ENCODE results near the gene NAALADL2. TPM values are rescaled to one million over a fixed set of nuclear protein-coding genes. Genes with fewer than 3 reads are reported as not detected.

The NAALADL2 gene
- total RNA-seq (5.6 and 11.6 TPM in 2 replicates), polyA plus RNA-seq (7.2 and 8.8 TPM in 2 replicates), polyA minus RNA-seq (ENCODE audit: low replicate concordance) (0.24 and 2.3 TPM in 2 replicates)
- polyA plus RNA-seq (2012), result 4.8 and 5.3 TPM in 2 replicates

DNA sequence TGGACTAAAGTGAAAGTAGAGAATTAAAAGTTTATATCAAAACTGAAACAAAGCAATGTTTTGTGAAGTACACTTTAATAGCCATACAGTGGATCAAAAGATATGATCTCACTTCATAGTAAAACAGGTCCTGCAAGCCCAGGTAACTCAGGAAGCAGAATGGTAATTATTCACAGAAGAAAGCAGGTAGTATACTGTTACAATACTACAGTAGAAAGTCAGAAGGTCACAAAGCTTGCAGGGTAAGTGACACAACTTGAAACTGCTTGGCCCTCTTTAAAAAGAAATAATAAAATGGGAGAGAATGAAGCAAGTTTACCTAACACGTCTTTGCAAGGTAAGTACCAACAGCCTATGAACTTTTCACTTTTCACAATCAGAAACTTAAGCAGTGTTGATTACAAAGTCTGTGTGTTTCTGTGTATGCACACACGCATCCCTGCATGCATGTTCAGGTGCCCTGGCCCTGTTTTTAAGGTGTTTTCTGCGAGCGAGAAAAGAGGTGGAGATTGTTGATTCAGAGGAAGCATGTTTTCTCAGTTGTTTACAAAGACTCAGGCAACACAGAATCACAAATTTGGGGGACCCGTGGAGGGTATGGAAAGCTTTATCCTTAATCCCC is at the start of gene NAALADL2:
TSS of gene NAALADL2 (plus strand) at position 221 of the 622 bp plus-strand sequence.
- H2AFZ ChIP-seq (ENCODE audit: low read length), result peak within 1 kb of the TSS; percentile 26
- no peaks in the 10 kb centered on the region for H3K4me1 ChIP-seq (ENCODE audit: control insufficient read depth, extremely low read depth, insufficient read depth, low read length)
- no peak within 1 kb of the TSS for H3K27ac ChIP-seq (ENCODE audit: insufficient read depth, low read length)
- no peak for DNase-seq (ENCODE audit: low read depth in 2 of 2)
- no peaks in the 10 kb centered on the region for H3K9me3 ChIP-seq (ENCODE audit: control insufficient read depth, insufficient read depth, low read depth, low read length)
- TF ChIP-seq, protein P1, sequence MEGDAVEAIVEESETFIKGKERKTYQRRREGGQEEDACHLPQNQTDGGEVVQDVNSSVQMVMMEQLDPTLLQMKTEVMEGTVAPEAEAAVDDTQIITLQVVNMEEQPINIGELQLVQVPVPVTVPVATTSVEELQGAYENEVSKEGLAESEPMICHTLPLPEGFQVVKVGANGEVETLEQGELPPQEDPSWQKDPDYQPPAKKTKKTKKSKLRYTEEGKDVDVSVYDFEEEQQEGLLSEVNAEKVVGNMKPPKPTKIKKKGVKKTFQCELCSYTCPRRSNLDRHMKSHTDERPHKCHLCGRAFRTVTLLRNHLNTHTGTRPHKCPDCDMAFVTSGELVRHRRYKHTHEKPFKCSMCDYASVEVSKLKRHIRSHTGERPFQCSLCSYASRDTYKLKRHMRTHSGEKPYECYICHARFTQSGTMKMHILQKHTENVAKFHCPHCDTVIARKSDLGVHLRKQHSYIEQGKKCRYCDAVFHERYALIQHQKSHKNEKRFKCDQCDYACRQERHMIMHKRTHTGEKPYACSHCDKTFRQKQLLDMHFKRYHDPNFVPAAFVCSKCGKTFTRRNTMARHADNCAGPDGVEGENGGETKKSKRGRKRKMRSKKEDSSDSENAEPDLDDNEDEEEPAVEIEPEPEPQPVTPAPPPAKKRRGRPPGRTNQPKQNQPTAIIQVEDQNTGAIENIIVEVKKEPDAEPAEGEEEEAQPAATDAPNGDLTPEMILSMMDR (conservative IDR thresholded peaks at IDR 0.05 in 1 of 2, IDR thresholded peaks at IDR 0.05 in 1 of 2; ENCODE audit: low read depth in 1 of 2, low read length in 2 of 2), result no peak
- no peak for TF ChIP-seq EZH2 (IDR thresholded peaks at IDR 0.05; ENCODE audit: low read length, missing control alignments)
- H3K79me2 ChIP-seq (ENCODE audit: control insufficient read depth, insufficient read depth, low read length), result no peaks in the 10 kb centered on the region
- peak within 1 kb of the TSS; percentile 48 for H3K4me2 ChIP-seq (ENCODE audit: extremely low read depth, insufficient read depth, low read length)
- peak within 1 kb of the TSS in 1 of 4 experiments; percentile 10 for H3K4me3 ChIP-seq (replicated peaks in 1 of 4; ENCODE audit: control extremely low read depth in 1 of 4, insufficient read depth in 1 of 4, low read depth in 3 of 4, low read length in 4 of 4)
- no peak within 1 kb of the TSS for H3K9ac ChIP-seq (ENCODE audit: insufficient read depth, low read length)
- H3K36me3 ChIP-seq (ENCODE audit: control insufficient read depth, insufficient read depth, low read length), result no peaks in the 10 kb centered on the region
- no peaks in the 10 kb centered on the region for H3K27me3 ChIP-seq (ENCODE audit: control insufficient read depth, insufficient read depth, low read length)
- H4K20me1 ChIP-seq (ENCODE audit: control insufficient read depth, extremely low read depth, insufficient read depth, low read length), result no peaks in the 10 kb centered on the region

GRCh38 chr3:174810254-174810653 is 48.9 kb upstream of the NAALADL2 start:
- Histone ChIP-seq H2AFZ (ENCODE audit: low read length) (no peak overlapping the region), H3K9ac (ENCODE audit: insufficient read depth, low read length) (no peak overlapping the region), H3K27ac (ENCODE audit: insufficient read depth, low read length) (no peak overlapping the region), H3K4me1 (ENCODE audit: control insufficient read depth, extremely low read depth, insufficient read depth, low read length) (no peaks in the 10 kb centered on the region), H3K79me2 (ENCODE audit: control insufficient read depth, insufficient read depth, low read length) (no peaks in the 10 kb centered on the region), H3K27me3 (ENCODE audit: control insufficient read depth, insufficient read depth, low read length) (no peaks in the 10 kb centered on the region), H3K9me3 (ENCODE audit: control insufficient read depth, insufficient read depth, low read depth, low read length) (no peaks in the 10 kb centered on the region), H3K4me2 (ENCODE audit: extremely low read depth, insufficient read depth, low read length) (no peak overlapping the region), H3K4me3 (replicated peaks in 1 of 4; ENCODE audit: control extremely low read depth in 1 of 4, insufficient read depth in 1 of 4, low read depth in 3 of 4, low read length in 4 of 4) (no peak overlapping the region), H3K36me3 (ENCODE audit: control insufficient read depth, insufficient read depth, low read length) (no peaks in the 10 kb centered on the region), H4K20me1 (ENCODE audit: control insufficient read depth, extremely low read depth, insufficient read depth, low read length) (no peaks in the 10 kb centered on the region)
- no peak for DNase-seq (ENCODE audit: low read depth in 2 of 2)
- TF ChIP-seq, protein P1 (conservative IDR thresholded peaks at IDR 0.05 in 1 of 2, IDR thresholded peaks at IDR 0.05 in 1 of 2; ENCODE audit: low read depth in 1 of 2, low read length in 2 of 2), result no peak
- TF ChIP-seq EZH2 (IDR thresholded peaks at IDR 0.05; ENCODE audit: low read length, missing control alignments), result no peak

DNA sequence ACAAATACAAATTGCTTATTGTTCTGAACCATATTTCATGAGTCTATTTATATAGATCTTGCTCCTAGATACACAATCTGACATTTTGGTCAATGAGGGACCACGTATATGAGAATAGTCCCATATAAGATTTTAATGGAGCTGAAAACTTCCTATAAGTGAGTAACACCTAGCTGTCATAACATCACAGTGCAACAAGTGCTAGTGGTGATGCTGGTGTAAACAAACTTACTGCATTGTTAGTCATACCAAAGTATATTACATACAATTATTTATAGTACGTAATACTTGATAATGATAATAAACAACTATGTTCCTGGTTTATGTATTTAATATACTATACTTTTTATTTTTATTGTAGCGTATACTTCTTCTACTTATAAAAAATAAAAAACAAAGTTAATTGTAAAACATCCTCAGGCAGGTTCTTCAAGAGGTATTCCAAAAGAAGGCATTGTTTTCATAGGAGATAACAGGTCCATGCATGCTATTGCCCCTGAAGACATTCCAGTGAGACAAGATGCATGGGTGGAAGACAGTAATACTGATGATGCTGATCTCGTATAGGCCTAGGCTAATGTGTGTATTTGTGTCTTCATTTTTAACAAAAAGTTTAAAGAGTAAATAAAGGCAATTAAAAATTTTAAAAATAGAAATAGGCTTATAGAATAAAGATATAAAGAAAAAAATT is 46.8 kb upstream of the NAALADL2 start:
- Histone ChIP-seq H3K79me2 (ENCODE audit: control insufficient read depth, insufficient read depth, low read length) (no peaks in the 10 kb centered on the region), H3K9me3 (ENCODE audit: control insufficient read depth, insufficient read depth, low read depth, low read length) (no peaks in the 10 kb centered on the region), H3K36me3 (ENCODE audit: control insufficient read depth, insufficient read depth, low read length) (no peaks in the 10 kb centered on the region), H2AFZ (ENCODE audit: low read length) (no peak overlapping the region), H3K9ac (ENCODE audit: insufficient read depth, low read length) (no peak overlapping the region), H3K27me3 (ENCODE audit: control insufficient read depth, insufficient read depth, low read length) (no peaks in the 10 kb centered on the region), H3K4me3 (replicated peaks in 1 of 4; ENCODE audit: control extremely low read depth in 1 of 4, insufficient read depth in 1 of 4, low read depth in 3 of 4, low read length in 4 of 4) (no peak overlapping the region), H3K27ac (ENCODE audit: insufficient read depth, low read length) (no peak overlapping the region), H4K20me1 (ENCODE audit: control insufficient read depth, extremely low read depth, insufficient read depth, low read length) (no peaks in the 10 kb centered on the region), H3K4me2 (ENCODE audit: extremely low read depth, insufficient read depth, low read length) (no peak overlapping the region), H3K4me1 (ENCODE audit: control insufficient read depth, extremely low read depth, insufficient read depth, low read length) (no peaks in the 10 kb centered on the region)
- DNase-seq (ENCODE audit: low read depth in 2 of 2), result peak in 1 of 2 donors; percentile 8
- TF ChIP-seq, protein P1 (conservative IDR thresholded peaks at IDR 0.05 in 1 of 2, IDR thresholded peaks at IDR 0.05 in 1 of 2; ENCODE audit: low read depth in 1 of 2, low read length in 2 of 2), result no peak
- TF ChIP-seq EZH2 (IDR thresholded peaks at IDR 0.05; ENCODE audit: low read length, missing control alignments), result no peak
